Effector memory CD4-positive, alpha-beta T cell (primary cell): ENCODE data around the gene ANKK1.

Experiments used
- DNase-seq, 3 donors: peaks; one replicate each; pipeline ENCODE4 v3.0.0-alpha.2; 2020
- H3K27ac ChIP-seq: 2 replicates; pipeline ENCODE4 v1.7.0; 2013; ENCODE audit warnings: mild to moderate bottlenecking, low read length, moderate library complexity; ENCODE audit not compliant: insufficient read depth, poor library complexity, severe bottlenecking
- H3K27me3 ChIP-seq: replicated peaks from 2 replicates; pipeline ENCODE4 v1.7.0; 2013; ENCODE audit warnings: mild to moderate bottlenecking, low read length; ENCODE audit not compliant: insufficient read depth, control insufficient read depth, poor library complexity, severe bottlenecking
- H3K36me3 ChIP-seq: 2 replicates; pipeline ENCODE4 v1.7.0; 2013; ENCODE audit warnings: mild to moderate bottlenecking, low read length, moderate library complexity; ENCODE audit not compliant: control insufficient read depth, insufficient read depth
- H3K4me1 ChIP-seq: 2 replicates; pipeline ENCODE4 v1.7.0; 2013; ENCODE audit warnings: low read length, mild to moderate bottlenecking; ENCODE audit not compliant: control insufficient read depth, insufficient read depth, poor library complexity, severe bottlenecking
- H3K4me3 ChIP-seq: 2 replicates; pipeline ENCODE4 v1.7.0; 2013; ENCODE audit warnings: low read length, low read depth, mild to moderate bottlenecking; ENCODE audit not compliant: insufficient read depth, poor library complexity, severe bottlenecking
- H3K9me3 ChIP-seq: 2 replicates; pipeline ENCODE4 v1.7.0; 2013; ENCODE audit warnings: mild to moderate bottlenecking, low read length, moderate library complexity; ENCODE audit not compliant: control insufficient read depth

Gene ANKK1

DNA sequence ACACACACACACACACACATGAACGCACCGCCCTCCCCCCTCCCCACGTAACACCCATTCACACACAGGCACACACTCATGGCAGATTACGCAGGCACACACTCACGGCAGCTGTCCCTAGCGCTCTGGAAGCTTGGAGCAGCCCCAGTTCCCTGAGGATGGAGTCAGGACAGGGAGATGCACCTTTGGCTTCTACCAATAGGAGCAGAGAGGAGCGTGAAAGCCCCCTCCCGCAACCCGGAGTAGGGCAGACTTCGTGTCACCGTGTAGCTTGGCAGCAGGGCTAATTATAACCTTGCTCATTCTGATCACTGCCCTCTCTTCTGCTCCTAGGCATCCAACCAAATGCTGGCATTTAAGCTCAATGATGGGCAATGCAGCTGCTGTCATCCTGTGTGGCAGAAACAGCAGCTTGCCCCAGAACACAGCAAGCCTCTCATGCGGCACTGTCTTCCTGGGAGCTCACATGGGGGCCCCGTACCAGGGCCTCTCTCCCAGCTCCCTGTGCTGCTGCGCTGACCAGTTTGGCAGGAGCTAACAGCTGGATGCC, 31.9 kb downstream of the ANKK1 start:
- H3K27me3 ChIP-seq = no peaks in the 10 kb centered on the region
- H3K36me3 ChIP-seq = no peaks in the 10 kb centered on the region
- H3K9me3 ChIP-seq = no peaks in the 10 kb centered on the region
- H3K27ac ChIP-seq = no peak overlapping the region
- no peaks in the 10 kb centered on the region for H3K4me1 ChIP-seq
- H3K4me3 ChIP-seq = no peak overlapping the region
- no peak for DNase-seq

DNA sequence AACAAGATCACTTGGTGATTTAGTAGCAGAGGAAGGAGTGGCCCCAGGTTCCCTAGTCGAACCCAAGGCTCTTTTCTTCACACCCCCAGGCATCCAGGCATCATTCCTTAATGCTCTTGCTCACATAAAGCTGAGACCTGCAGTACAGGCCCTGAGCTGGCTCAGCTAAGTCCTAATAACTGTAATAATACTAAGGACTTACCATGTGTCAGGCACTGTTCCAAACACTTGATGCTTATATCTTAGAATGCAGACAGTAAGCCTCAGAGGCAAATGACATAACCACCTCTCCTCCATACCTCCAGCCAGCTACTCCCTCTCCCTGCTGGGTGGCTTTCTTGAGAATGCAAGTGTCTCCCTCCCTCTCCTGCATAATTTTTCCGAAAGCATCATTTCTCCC, 33.2 kb downstream of the ANKK1 start:
- H3K27me3 ChIP-seq = no peaks in the 10 kb centered on the region
- no peak for DNase-seq

DNA sequence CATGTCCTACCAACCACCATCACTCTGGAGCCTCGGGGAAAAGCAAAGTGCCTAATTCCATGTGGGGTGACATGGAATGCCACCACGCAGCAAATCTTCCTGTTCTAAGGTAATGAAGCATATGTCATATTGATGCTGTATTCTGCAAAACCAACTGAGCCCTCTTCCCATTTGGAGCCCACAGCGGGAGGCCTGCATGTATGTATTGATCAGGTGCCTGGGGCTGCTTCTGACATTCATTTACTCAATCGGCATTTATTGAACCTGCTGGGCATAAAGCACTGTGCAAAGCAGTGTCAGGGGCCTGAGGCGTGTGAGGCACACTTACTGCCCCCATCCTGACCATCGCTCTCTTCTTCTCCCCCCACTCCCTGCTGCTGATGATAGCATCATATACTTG, 39.1 kb downstream of the ANKK1 start:
- no peak overlapping the region for H3K27ac ChIP-seq
- no peaks in the 10 kb centered on the region for H3K27me3 ChIP-seq
- H3K4me3 ChIP-seq = no peak overlapping the region
- H3K36me3 ChIP-seq = no peaks in the 10 kb centered on the region
- no peak for DNase-seq
- H3K4me1 ChIP-seq = no peaks in the 10 kb centered on the region
- H3K9me3 ChIP-seq = no peaks in the 10 kb centered on the region

More for the DNA sequence above, 33.2 kb downstream of the ANKK1 start:
- Histone ChIP-seq H3K27ac (no peak overlapping the region), H3K4me3 (no peak overlapping the region), H3K36me3 (no peaks in the 10 kb centered on the region), H3K9me3 (no peaks in the 10 kb centered on the region), H3K4me1 (no peaks in the 10 kb centered on the region)

DNA sequence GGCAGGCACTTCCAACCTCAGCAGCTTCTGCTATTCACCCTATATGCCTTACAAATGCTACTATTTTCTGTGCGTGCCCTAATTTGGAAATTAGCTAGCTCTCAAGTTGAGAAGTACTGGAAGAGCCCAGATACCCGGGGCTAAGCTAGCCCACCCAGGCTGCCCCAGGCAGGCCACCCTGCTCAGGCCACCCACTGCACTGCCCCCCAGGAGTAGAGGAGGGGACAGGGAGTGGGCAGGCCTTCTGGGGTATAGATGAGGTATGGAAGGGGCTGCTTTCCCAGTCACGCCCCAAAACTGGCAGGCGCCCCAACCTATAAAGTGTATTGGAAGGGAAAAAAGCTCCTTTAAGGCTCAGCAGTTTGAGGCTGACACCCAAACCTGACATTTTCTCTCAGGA, 44.2 kb downstream of the ANKK1 start:
- no peak overlapping the region for H3K4me3 ChIP-seq
- H3K9me3 ChIP-seq = no peaks in the 10 kb centered on the region
- no peak for DNase-seq
- no peaks in the 10 kb centered on the region for H3K27me3 ChIP-seq
- H3K36me3 ChIP-seq = no peaks in the 10 kb centered on the region
- no peak overlapping the region for H3K27ac ChIP-seq
- H3K4me1 ChIP-seq = no peaks in the 10 kb centered on the region

DNA sequence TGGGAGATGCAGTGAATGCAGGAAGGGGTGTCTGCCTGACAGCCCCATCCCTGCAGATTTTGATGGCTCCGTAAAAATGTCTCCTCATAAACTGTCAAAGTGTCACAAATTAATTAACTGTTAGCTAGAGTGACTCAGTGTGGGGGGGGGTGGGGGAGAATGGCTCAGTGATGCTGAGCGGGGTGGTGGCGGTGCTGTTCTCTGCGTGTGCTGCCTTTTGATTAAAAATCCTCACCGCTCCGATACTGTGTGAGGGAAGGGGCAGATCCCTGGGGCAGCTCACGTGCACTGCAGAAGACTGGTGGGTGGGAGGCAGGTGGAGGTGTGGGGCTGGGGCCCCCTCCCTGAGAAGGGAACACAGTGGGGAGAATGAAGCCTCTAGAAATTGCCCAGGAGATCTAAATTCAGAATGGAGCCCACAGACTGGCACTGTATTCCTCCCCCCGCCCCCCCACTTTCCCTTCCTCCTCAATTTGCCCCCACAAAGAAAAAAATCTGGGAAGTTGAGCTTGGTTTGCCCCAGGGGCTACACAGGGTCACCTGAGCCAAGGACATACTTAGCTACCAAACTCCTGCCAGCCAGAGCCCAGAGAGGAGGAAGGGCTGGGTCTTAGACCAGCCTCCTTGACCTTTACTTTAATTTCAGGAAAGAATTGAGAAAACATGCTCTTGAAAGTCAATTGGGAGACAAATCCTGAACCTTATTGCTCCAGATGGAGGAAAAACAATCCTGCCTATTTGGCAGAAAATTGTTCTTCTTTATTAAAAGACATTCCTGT, 47.8 kb downstream of the ANKK1 start:
- H3K9me3 ChIP-seq = no peaks in the 10 kb centered on the region
- H3K4me3 ChIP-seq = no peak overlapping the region
- no peaks in the 10 kb centered on the region for H3K36me3 ChIP-seq
- no peaks in the 10 kb centered on the region for H3K4me1 ChIP-seq
- DNase-seq = no peak
- H3K27me3 ChIP-seq = no peaks in the 10 kb centered on the region
- H3K27ac ChIP-seq = no peak overlapping the region

DNA sequence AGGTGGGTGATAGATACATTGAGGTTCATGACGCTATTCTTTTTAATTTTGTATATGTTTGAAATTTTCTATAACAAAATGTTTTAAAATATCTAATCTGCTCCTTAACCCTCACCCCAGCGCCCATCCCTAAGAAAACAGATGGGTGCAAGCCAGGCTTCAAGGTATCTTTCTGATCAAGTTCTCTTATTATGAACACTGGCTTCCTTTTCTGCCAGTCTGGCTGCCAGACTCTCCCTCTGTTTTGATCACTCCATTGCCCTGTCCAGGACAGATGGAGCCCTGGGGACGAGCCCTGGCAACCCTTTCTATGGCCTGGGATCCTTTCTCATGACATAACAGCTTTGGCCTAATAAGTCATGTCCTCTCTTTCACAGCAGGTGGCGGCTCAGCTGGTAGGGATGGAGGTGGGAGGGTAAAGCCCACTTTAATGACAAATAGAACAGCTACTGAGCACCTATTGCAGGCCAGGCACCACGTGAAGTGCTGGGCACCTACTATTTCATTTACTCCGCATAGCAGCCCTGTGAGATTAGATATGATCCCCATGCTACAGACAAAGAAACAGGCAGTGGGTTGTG, 49.2 kb downstream of the ANKK1 start:
- Histone ChIP-seq H3K9me3 (no peaks in the 10 kb centered on the region), H3K36me3 (no peaks in the 10 kb centered on the region)
- DNase-seq = no peak

DNA sequence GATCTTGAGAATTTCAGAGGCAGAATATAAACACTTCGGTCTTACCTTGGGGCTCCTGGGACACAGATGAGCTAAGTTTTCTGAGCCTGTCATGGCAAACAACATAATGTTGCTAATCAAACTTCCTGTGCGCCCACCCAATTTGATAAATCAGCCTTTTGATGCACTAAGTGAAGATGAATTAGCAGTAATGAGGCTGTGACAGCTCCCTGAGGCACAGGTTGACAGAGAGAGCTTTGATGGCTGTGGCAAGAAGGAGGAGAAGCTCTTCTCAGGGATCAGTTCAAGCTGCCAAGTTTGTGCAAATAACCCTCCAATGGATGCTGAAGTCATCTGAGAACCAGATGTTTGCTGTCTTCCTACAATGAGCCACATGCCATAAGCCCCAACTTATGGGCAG, 53.2 kb downstream of the ANKK1 start:
- Histone ChIP-seq H3K4me3 (no peak overlapping the region), H3K4me1 (no peaks in the 10 kb centered on the region), H3K27me3 (no peaks in the 10 kb centered on the region), H3K36me3 (no peaks in the 10 kb centered on the region), H3K9me3 (no peaks in the 10 kb centered on the region), H3K27ac (no peak overlapping the region)
- DNase-seq = no peak

More for the DNA sequence above, 49.2 kb downstream of the ANKK1 start:
- no peaks in the 10 kb centered on the region for H3K4me1 ChIP-seq
- no peak overlapping the region for H3K27ac ChIP-seq
- no peak overlapping the region for H3K4me3 ChIP-seq
- H3K27me3 ChIP-seq = no peaks in the 10 kb centered on the region

DNA sequence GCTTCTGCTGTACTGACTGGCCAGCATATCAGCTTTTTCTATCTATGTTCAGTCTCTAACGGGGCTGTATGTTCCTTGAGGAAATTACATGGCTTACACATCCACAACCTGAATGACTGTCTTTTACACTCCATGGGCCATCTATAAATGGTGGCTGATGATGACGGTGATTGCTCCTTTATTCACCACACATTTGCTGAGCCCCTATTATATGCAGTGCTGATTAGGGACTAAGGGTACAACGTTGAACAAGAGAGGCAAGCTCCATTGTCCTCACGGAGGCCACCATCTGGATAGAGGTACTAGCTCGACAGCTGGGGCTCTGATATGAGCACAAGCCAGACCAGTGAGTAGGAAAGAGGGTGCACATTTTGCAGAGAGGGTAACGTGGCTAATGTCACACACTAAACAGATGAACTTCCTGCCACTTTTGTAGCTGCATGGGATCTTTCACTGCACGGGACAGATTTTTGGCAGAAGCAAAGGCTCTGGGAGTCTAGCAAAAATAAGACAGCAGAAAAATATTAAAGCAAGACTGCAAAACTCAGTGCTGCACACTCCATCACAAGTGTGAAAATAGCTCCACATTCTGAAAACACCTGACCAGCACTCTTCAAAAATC, 57.0 kb downstream of the ANKK1 start:
- H3K4me3 ChIP-seq = no peak overlapping the region
- no peak overlapping the region for H3K27ac ChIP-seq
- no peaks in the 10 kb centered on the region for H3K4me1 ChIP-seq
- no peaks in the 10 kb centered on the region for H3K36me3 ChIP-seq
- no peaks in the 10 kb centered on the region for H3K27me3 ChIP-seq
- no peak for DNase-seq
- H3K9me3 ChIP-seq = no peaks in the 10 kb centered on the region

DNA sequence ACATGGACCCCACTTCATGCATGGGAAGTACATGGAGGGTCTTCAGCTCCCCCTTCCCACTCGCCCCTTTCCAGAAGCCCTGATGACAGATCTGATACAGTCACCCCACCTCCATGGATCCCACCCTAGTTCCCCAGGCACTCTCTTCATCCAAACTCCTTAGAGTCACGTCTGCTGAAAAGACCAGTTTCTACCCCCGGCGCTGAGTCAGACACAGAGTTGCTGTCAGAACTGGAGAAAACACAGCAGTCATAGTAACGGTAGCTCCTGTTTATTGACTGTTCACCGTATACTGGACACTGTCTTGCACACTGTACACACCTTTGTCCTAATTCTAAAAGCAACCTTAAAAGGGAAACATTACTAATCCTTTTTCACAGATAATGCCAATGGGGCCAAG, 58.5 kb downstream of the ANKK1 start:
- Histone ChIP-seq H3K27ac (no peak overlapping the region), H3K4me1 (no peaks in the 10 kb centered on the region), H3K27me3 (no peaks in the 10 kb centered on the region), H3K9me3 (no peaks in the 10 kb centered on the region), H3K36me3 (no peaks in the 10 kb centered on the region), H3K4me3 (no peak overlapping the region)
- DNase-seq = no peak

DNA sequence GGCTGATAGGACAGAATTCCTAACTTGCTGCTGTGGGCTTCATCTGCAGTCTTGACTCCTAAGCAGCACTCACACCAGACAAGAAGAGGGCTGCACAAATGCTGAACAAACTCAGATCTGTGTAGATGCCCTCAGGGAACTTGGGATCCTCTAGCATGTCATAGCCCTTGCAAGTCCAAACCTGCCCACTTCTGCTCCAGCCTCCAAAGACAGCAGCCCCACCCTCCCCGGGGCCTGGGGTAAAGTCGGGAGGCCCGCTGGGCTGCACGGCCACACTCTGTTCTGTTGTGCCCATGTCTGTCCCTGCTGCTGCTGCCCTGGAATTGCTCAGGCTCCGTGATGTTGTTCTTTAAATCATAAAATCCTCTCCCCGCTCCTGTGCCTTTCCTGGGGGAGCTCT, 59.4 kb downstream of the ANKK1 start:
- no peak for DNase-seq
- H3K27ac ChIP-seq = no peak overlapping the region

More for the DNA sequence above, 59.4 kb downstream of the ANKK1 start:
- no peaks in the 10 kb centered on the region for H3K4me1 ChIP-seq
- H3K36me3 ChIP-seq = no peaks in the 10 kb centered on the region
- no peak overlapping the region for H3K4me3 ChIP-seq
- no peaks in the 10 kb centered on the region for H3K9me3 ChIP-seq
- no peaks in the 10 kb centered on the region for H3K27me3 ChIP-seq
